Measurements from ENCODE around the gene GALNT10.

Gene GALNT10

GRCh38 chr5:154406231-154406630, 215.7 kb downstream of the GALNT10 start:
- DNase-seq (no peak), ATAC-seq (ENCODE audit: insufficient read depth, low read depth) (no peak)
- Histone ChIP-seq H4K20me1 (ENCODE audit: insufficient read depth, low read length) (0 out of 2 replicates have a peak, but pooled peaks cover 3% of the 10 kb centered on the region), H3K4me3 (ENCODE audit: low read depth in 1 of 2, low read length in 2 of 2) (no peak overlapping the region), H3K27ac (ENCODE audit: low read length) (no peak overlapping the region), H2AFZ (ENCODE audit: low read depth, low read length) (no peak overlapping the region), H3K4me2 (ENCODE audit: insufficient read depth, low read length) (no peak overlapping the region), H3K27me3 (ENCODE audit: insufficient read depth, low read length, poor library complexity) (no peaks in the 10 kb centered on the region), H3K9ac (ENCODE audit: low read depth, low read length) (no peak overlapping the region), H3K79me2 (ENCODE audit: insufficient read depth, low read length) (no peaks in the 10 kb centered on the region), H3K4me1 (ENCODE audit: insufficient read depth, low read length) (peaks cover 6% of the 10 kb centered on the region), H3K36me3 (ENCODE audit: insufficient read depth, low read length) (peaks cover 5% of the 10 kb centered on the region; the same call in 1 of the 2 replicates), H3K9me3 (ENCODE audit: insufficient read depth, low read length, severe bottlenecking) (no peaks in the 10 kb centered on the region)
- TF ChIP-seq EZH2 (IDR thresholded peaks at IDR 0.05; ENCODE audit: borderline replicate concordance, low read depth, low read length, severe bottlenecking), result no peak
- TF ChIP-seq CTCF (IDR thresholded peaks at IDR 0.05; ENCODE audit: borderline replicate concordance, extremely low read depth, low read length, poor library complexity, severe bottlenecking), result no peak

GRCh38 chr5:154406826-154407225, 216.3 kb downstream of the GALNT10 start:
- Histone ChIP-seq H3K4me3 (ENCODE audit: low read depth in 1 of 2, low read length in 2 of 2) (no peak overlapping the region), H3K9me3 (ENCODE audit: insufficient read depth, low read length, severe bottlenecking) (no peaks in the 10 kb centered on the region), H3K4me2 (ENCODE audit: insufficient read depth, low read length) (no peak overlapping the region), H3K4me1 (ENCODE audit: insufficient read depth, low read length) (peaks cover 6% of the 10 kb centered on the region), H3K79me2 (ENCODE audit: insufficient read depth, low read length) (no peaks in the 10 kb centered on the region), H3K9ac (ENCODE audit: low read depth, low read length) (no peak overlapping the region), H3K27ac (ENCODE audit: low read length) (no peak overlapping the region), H3K27me3 (ENCODE audit: insufficient read depth, low read length, poor library complexity) (no peaks in the 10 kb centered on the region), H4K20me1 (ENCODE audit: insufficient read depth, low read length) (0 out of 2 replicates have a peak, but pooled peaks cover under 1% of the 10 kb centered on the region), H2AFZ (ENCODE audit: low read depth, low read length) (no peak overlapping the region), H3K36me3 (ENCODE audit: insufficient read depth, low read length) (peaks cover 5% of the 10 kb centered on the region; the same call in 1 of the 2 replicates)
- DNase-seq, result no peak
- TF ChIP-seq CTCF (IDR thresholded peaks at IDR 0.05; ENCODE audit: borderline replicate concordance, extremely low read depth, low read length, poor library complexity, severe bottlenecking), result no peak
- ATAC-seq (ENCODE audit: insufficient read depth, low read depth), result no peak

GRCh38 chr5:154408811-154409210, 218.3 kb downstream of the GALNT10 start:
- Histone ChIP-seq H3K9me3 (ENCODE audit: insufficient read depth, low read length, severe bottlenecking) (no peaks in the 10 kb centered on the region), H3K4me3 (ENCODE audit: low read depth in 1 of 2, low read length in 2 of 2) (no peak overlapping the region), H4K20me1 (ENCODE audit: insufficient read depth, low read length) (no peaks in the 10 kb centered on the region), H3K4me1 (ENCODE audit: insufficient read depth, low read length) (peaks cover 6% of the 10 kb centered on the region), H3K79me2 (ENCODE audit: insufficient read depth, low read length) (no peaks in the 10 kb centered on the region), H3K9ac (ENCODE audit: low read depth, low read length) (no peak overlapping the region), H3K36me3 (ENCODE audit: insufficient read depth, low read length) (peaks cover 8% of the 10 kb centered on the region; the same call in 1 of the 2 replicates), H3K27me3 (ENCODE audit: insufficient read depth, low read length, poor library complexity) (no peaks in the 10 kb centered on the region), H2AFZ (ENCODE audit: low read depth, low read length) (no peak overlapping the region), H3K27ac (ENCODE audit: low read length) (no peak overlapping the region), H3K4me2 (ENCODE audit: insufficient read depth, low read length) (no peak overlapping the region)
- ATAC-seq (ENCODE audit: insufficient read depth, low read depth) (no peak), DNase-seq (no peak)
- no peak for TF ChIP-seq EZH2 (IDR thresholded peaks at IDR 0.05; ENCODE audit: borderline replicate concordance, low read depth, low read length, severe bottlenecking)
- TF ChIP-seq CTCF (IDR thresholded peaks at IDR 0.05; ENCODE audit: borderline replicate concordance, extremely low read depth, low read length, poor library complexity, severe bottlenecking), result no peak
